ENCODE measurements around the gene SERINC4. TPM values are rescaled to one million over a fixed set of nuclear protein-coding genes. Genes with fewer than 3 reads are reported as not detected.
"Not testable (repeated sequence)": the region's sequence is repeated elsewhere in the genome, so short reads cannot be mapped to it uniquely, and the experiment has no call there.

Gene SERINC4
- total RNA-seq, 1 donor from 2014 or later: not detected

DNA sequence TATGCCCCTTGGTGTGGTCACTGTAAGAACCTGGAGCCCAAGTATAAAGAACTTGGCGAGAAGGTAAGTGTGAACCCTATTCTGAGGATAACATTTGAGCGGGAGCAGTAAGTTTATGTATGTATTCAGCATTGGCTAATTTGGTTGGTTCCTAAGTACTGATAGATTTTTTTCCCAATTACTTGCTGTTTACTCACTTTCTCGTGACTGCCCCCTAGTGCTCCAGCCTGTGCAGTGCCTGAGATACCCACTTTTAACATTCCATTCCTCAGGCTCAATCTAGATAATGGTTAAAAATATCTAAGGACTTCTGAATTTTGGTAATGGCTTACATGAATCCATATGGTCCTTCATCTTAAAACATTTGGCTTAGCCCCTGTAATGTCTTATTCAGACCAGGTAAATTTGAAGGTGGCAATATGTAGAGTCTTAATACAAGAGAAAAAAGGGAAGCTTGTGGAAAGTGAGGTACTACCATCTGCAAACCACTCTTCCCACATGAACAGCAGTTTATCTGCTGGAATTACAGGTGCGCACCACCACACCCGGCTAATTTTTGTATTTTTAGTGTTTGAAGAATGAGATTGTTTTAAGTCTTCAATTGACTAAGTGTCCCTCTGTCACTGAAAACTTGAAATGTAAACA is 30.3 kb downstream of the SERINC4 start:
- TF ChIP-seq, protein P1, sequence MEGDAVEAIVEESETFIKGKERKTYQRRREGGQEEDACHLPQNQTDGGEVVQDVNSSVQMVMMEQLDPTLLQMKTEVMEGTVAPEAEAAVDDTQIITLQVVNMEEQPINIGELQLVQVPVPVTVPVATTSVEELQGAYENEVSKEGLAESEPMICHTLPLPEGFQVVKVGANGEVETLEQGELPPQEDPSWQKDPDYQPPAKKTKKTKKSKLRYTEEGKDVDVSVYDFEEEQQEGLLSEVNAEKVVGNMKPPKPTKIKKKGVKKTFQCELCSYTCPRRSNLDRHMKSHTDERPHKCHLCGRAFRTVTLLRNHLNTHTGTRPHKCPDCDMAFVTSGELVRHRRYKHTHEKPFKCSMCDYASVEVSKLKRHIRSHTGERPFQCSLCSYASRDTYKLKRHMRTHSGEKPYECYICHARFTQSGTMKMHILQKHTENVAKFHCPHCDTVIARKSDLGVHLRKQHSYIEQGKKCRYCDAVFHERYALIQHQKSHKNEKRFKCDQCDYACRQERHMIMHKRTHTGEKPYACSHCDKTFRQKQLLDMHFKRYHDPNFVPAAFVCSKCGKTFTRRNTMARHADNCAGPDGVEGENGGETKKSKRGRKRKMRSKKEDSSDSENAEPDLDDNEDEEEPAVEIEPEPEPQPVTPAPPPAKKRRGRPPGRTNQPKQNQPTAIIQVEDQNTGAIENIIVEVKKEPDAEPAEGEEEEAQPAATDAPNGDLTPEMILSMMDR (conservative IDR thresholded peaks at IDR 0.05; ENCODE audit: low read depth, low read length): peak; percentile 86
- no peak for DNase-seq (ENCODE audit: low read depth)
- H3K4me3 ChIP-seq (ENCODE audit: low read depth, low read length): no peak overlapping the region

DNA sequence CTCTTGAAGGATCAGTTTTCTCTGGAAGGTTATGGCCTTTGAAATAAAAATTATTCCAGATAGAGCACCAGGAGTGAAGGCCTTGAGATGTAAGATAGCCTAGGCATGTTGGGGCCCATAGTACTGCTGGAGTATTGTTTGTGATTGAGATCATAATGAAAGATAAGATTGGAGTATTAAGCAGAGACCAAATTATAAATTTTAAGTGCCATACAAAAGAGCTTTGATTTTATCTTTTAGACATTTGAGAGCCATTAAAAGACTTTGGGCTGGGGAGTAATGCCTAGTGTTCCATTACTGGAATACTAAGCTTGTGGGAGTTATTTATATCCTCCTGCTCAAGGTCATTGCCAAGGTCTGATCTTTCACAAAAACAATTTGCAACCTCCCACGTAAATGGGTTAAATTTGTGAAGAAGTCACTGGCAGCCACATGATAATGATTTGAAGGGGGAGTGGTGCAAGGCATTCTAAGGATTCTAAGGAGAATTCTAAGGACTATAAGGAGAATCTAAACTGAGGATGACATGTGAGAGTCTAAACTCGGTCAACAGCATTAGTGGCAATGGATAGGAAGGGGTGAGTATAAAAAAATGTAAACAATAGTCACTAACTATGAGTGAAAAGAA is 36.1 kb downstream of the SERINC4 start:
- no peak for DNase-seq (ENCODE audit: low read depth)
- no peak overlapping the region for H3K4me3 ChIP-seq (ENCODE audit: low read depth, low read length)
- TF ChIP-seq, protein P1 (conservative IDR thresholded peaks at IDR 0.05; ENCODE audit: low read depth, low read length): no peak

- no peak for DNase-seq (ENCODE audit: low read depth)
- H3K4me3 ChIP-seq (ENCODE audit: low read depth, low read length): no peak overlapping the region
- TF ChIP-seq, protein P1 (conservative IDR thresholded peaks at IDR 0.05; ENCODE audit: low read depth, low read length): no peak
These were observed 37.2 kb downstream of the SERINC4 start for GRCh38 chr15:43762824-43763223.

- TF ChIP-seq, protein P1 (conservative IDR thresholded peaks at IDR 0.05; ENCODE audit: low read depth, low read length): no peak
These were observed 48.1 kb downstream of the SERINC4 start for GRCh38 chr15:43751885-43752284.

GRCh38 chr15:43749690-43750345 is 50.2 kb downstream of the SERINC4 start:
- no peak for DNase-seq (ENCODE audit: low read depth)
- TF ChIP-seq, protein P1 (conservative IDR thresholded peaks at IDR 0.05; ENCODE audit: low read depth, low read length): no peak
- no peak overlapping the region for H3K4me3 ChIP-seq (ENCODE audit: low read depth, low read length)

More at GRCh38 chr15:43751885-43752284, 48.1 kb downstream of the SERINC4 start:
- no peak overlapping the region for H3K4me3 ChIP-seq (ENCODE audit: low read depth, low read length)
- DNase-seq (ENCODE audit: low read depth): no peak

GRCh38 chr15:43748376-43748775 is 51.6 kb downstream of the SERINC4 start:
- no peak for DNase-seq (ENCODE audit: low read depth)
- TF ChIP-seq, protein P1 (conservative IDR thresholded peaks at IDR 0.05; ENCODE audit: low read depth, low read length): no peak
- no peak overlapping the region for H3K4me3 ChIP-seq (ENCODE audit: low read depth, low read length)

DNA sequence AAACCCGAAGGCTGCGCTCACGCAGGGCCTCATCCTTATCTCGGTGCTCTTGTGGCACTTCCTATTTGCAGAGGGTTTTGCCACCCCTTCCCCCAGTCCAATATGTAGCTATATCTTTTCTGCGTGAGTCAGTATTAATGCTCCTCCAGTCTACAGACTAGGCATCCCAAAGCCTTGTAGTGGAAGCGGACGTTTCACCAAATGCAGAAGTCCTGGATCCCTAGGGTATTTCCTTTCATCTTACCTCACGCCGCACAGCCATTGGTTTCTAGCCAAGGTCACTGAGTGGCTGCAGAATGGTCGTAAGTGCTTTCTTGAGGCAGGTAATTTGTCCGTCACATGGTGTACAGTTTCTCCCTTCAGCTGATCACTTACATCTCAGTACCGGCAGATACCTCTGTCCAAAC is 53.1 kb downstream of the SERINC4 start:
- peak overlapping the region; percentile 81 for H3K4me3 ChIP-seq (ENCODE audit: low read depth, low read length)
- DNase-seq (ENCODE audit: low read depth): not testable (repeated sequence)

- peak within 1 kb of the TSS; percentile 81 for H3K4me3 ChIP-seq (ENCODE audit: low read depth, low read length)
- DNase-seq (ENCODE audit: low read depth): not testable (repeated sequence)
These were observed 53.6 kb downstream of the SERINC4 start, which contains the start of gene PDIA3 for GRCh38 chr15:43746245-43746902. Gene PDIA3, plus strand, starts transcription at chr15:43746438. Its CDS starts 102 bp downstream, at chr15:43746540.

Data from epithelial cell of proximal tubule (primary cell).